T-helper 17 cell (primary cell): ENCODE measurements around the gene SEMA3E. TPM values are rescaled to one million over a fixed set of nuclear protein-coding genes. Genes with fewer than 3 reads are reported as not detected.

Experiments
- ATAC-seq: fragments of 150-1000 bp; cut with Tn5 transposase; 2 replicates; pipeline ENCODE4 v1.10.0; 2021; ENCODE audit warnings: mild to moderate bottlenecking, moderate library complexity
- DNase-seq, 3 donors: peaks; one replicate each; pipeline versions ENCODE4 v3.0.0 to v3.0.0-alpha.2; 2020 to 2021
- H3K9me3 ChIP-seq: one replicate; pipeline ENCODE4 v1.7.0; 2013; ENCODE audit warnings: low read length, mild to moderate bottlenecking; ENCODE audit not compliant: control insufficient read depth, poor library complexity, severe bottlenecking
- H3K27ac Mint-ChIP-seq: one replicate; pipeline ENCODE4 v1.8.0; 2022; ENCODE audit warnings: mild to moderate bottlenecking, moderate library complexity, mixed read lengths
- H3K27me3 Mint-ChIP-seq: one replicate; pipeline ENCODE4 v1.8.0; 2022; ENCODE audit warnings: mixed read lengths
- H3K36me3 Mint-ChIP-seq: one replicate; pipeline ENCODE4 v1.8.0; 2022; ENCODE audit warnings: low read depth, mixed read lengths
- H3K4me1 Mint-ChIP-seq: one replicate; pipeline ENCODE4 v1.8.0; 2022; ENCODE audit warnings: mild to moderate bottlenecking, mixed read lengths
- H3K4me3 Mint-ChIP-seq: one replicate; pipeline ENCODE4 v1.8.0; 2022; ENCODE audit warnings: mild to moderate bottlenecking, moderate library complexity, mixed read lengths
- total RNA-seq, 4 donors: library from RNA in 2 of 4; stranded (reverse) in 2 of 4; gene quantifications; one replicate each; pipeline ENCODE4 v1.2.3 and lab custom pipeline; 2022 to 2026

Gene SEMA3E
- total RNA-seq, 2 donors from 2014 or later = not detected

DNA sequence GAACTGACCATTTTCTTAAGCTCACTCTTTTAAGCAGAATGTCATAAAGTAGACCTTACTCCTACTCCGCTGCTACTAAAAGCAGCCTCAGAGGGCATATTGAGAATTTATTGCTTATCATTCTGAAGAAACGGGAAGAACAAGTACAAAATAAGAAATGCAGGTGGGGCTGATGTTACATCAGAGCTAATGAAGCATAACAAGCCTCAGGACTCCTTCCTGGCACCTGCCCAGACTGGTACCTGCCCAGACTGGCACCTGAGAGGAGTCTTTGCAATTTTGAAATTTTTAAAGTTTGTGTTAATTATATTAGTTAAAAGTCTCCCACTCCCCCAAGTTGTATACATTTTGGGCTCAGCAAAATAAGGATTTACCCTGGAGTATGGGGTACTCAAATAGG lies 162.4 kb downstream of the SEMA3E start:
- ATAC-seq (no peak), DNase-seq (no peak)
- no peak overlapping the region for H3K27ac Mint-ChIP-seq
- no peaks in the 10 kb centered on the region for H3K36me3 Mint-ChIP-seq
- no peak overlapping the region for H3K4me3 Mint-ChIP-seq
- no peaks in the 10 kb centered on the region for H3K9me3 ChIP-seq
- no peaks in the 10 kb centered on the region for H3K27me3 Mint-ChIP-seq
- H3K4me1 Mint-ChIP-seq = no peaks in the 10 kb centered on the region

DNA sequence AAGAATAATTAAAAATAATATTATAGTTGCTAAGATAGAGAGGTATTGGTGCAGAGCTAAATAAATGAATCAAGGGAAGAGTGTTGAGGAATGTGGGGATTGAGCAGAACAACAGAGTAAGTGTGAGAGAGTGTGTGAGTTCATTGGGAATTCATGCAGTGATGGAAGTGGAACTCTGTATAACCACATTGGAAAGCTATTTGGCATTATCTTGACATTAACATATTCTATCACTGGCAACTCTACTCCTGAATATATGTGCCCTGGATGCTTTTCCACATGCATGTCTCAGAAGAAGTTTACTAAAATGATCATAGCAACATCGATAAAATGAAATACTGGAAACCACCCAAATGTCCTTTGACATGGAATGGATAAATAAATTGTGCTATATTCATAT lies 164.1 kb downstream of the SEMA3E start:
- no peak for DNase-seq
- no peak for ATAC-seq
- H3K4me1 Mint-ChIP-seq = no peaks in the 10 kb centered on the region
- H3K27ac Mint-ChIP-seq = no peak overlapping the region
- H3K4me3 Mint-ChIP-seq = no peak overlapping the region
- H3K9me3 ChIP-seq = no peaks in the 10 kb centered on the region
- H3K27me3 Mint-ChIP-seq = no peaks in the 10 kb centered on the region
- H3K36me3 Mint-ChIP-seq = no peaks in the 10 kb centered on the region

DNA sequence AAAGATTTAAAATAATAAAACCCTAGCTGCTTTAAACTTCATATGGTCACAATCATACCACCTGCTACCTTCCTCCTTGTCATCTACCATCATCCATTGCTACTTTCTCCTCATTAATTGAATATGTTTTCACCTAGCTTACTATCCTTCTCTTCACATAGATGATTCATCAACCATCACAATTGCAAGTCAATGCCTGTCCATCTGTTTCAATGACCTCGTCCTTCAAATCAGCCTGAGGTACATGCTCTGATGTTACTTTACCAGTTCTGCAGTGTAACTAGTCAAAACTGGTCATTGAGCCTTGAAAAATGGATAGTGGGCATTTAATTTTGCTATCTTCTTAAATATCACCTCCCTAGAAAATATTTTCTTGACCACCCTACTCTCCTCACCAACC lies 164.7 kb downstream of the SEMA3E start:
- DNase-seq (no peak), ATAC-seq (no peak)
- Mint-ChIP-seq H3K36me3 (no peaks in the 10 kb centered on the region), H3K27me3 (no peaks in the 10 kb centered on the region), H3K4me1 (no peaks in the 10 kb centered on the region), H3K4me3 (no peak overlapping the region), H3K27ac (no peak overlapping the region)
- H3K9me3 ChIP-seq = no peaks in the 10 kb centered on the region

DNA sequence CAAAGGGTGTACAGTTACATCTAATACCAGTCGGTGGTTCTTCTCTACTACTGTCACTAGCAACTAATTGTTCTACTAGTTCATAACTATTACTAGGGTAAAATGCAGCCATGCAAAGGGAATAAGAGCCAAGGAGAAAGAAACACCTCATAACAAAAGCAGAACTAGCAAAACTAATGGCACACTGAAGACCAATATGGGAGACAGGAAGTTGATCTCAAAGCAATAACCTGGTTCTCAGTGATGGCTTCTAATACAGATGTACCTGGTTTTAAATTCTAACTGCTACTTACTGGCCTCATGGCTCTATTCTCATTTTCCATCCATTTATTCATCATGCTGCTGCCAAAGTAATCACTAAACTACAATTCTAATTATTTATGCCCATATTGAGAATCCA lies 170.3 kb downstream of the SEMA3E start:
- Mint-ChIP-seq H3K36me3 (no peaks in the 10 kb centered on the region), H3K4me1 (no peaks in the 10 kb centered on the region), H3K27me3 (no peaks in the 10 kb centered on the region), H3K4me3 (no peak overlapping the region), H3K27ac (no peak overlapping the region)
- H3K9me3 ChIP-seq = no peaks in the 10 kb centered on the region
- ATAC-seq (no peak), DNase-seq (no peak)

DNA sequence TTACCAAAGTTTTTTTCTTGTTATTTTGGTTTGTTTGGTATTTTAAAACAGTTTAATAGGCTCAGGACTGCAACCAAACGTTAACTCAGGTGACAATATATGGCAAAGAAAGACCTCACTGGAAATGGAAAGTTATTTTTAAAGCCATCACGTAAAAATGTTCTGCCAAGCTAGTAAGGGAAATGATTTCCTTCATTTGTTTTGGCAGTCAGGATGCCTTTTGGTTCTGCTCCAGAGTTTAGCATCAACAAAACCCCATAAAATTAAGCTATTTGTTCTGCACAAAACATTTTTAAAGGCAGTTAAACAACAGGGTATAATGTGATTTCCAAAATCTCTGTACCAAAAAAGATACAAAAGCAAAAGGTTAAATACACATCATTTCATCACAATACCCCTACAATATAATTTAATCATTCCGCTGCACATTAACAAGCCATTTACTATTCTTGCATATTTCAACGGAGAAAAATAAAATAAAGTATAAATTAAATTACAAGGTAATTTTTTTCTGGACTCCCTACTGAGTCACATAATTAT lies 172.4 kb downstream of the SEMA3E start:
- DNase-seq (no peak), ATAC-seq (no peak)
- no peaks in the 10 kb centered on the region for H3K36me3 Mint-ChIP-seq
- no peak overlapping the region for H3K4me3 Mint-ChIP-seq
- no peaks in the 10 kb centered on the region for H3K9me3 ChIP-seq
- H3K4me1 Mint-ChIP-seq = no peaks in the 10 kb centered on the region
- no peaks in the 10 kb centered on the region for H3K27me3 Mint-ChIP-seq
- H3K27ac Mint-ChIP-seq = no peak overlapping the region

DNA sequence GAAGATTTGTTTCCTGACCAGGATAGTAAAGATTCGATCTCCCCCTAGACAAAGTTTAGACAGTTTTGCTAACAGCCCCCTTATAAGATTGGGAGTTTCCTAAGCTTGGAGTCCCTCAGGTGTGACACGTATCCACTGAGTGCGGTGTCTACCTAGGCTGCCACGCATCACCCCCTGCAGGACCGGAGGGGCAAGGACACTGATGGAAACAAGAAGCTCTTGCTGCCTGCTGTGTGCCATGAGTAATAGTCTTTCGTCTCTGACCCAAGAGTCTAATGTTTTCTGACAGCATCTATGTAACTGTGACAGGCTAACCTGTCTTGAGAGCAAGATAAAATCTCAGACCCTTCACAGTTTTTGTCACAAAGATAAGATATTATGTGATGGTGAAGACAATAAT lies 173.5 kb downstream of the SEMA3E start:
- no peaks in the 10 kb centered on the region for H3K9me3 ChIP-seq
- no peak for ATAC-seq
- Mint-ChIP-seq H3K36me3 (no peaks in the 10 kb centered on the region), H3K27ac (no peak overlapping the region), H3K4me1 (no peaks in the 10 kb centered on the region), H3K4me3 (no peak overlapping the region), H3K27me3 (no peaks in the 10 kb centered on the region)
- no peak for DNase-seq

DNA sequence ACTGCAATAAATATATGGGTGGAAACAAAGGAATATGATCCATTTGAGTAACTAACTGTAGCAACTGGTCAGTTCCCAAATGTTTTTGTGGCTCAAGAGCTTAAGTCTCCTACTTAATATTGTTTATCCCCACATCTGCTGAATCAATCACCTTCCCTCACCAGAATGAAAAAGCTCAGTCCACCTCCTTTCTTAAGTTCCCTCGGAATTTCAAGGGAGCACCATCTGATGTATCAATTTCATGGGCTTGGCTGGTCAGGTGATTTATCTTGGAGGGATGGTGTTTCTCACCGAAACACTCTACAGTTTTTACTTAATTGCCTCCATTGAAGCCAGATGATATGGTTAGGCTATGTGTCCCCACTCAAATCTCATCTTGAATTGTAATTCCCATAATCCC lies 176.6 kb downstream of the SEMA3E start:
- no peaks in the 10 kb centered on the region for H3K4me1 Mint-ChIP-seq
- no peaks in the 10 kb centered on the region for H3K27me3 Mint-ChIP-seq
- H3K27ac Mint-ChIP-seq = no peak overlapping the region

DNA sequence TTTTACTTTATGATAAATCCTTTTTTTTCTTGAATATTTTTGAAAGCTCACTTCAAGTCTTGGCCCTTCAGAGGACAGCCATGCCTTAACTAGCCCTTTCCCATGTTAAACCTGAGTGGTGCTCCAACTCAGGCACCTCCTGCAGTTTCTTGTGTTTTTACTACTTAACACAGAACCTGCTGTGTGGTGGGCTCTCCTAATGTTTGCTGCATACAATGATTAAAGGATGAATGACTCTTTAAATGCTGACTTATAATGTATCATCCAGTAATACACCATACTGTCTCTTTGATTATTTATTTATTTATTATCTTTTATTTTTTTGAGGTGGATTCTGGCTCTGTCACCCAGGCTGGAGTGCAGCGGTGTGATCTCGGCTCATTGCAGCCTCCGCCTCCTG lies 179.4 kb downstream of the SEMA3E start:
- Mint-ChIP-seq H3K4me1 (no peaks in the 10 kb centered on the region), H3K4me3 (no peak overlapping the region), H3K36me3 (no peaks in the 10 kb centered on the region), H3K27ac (no peak overlapping the region), H3K27me3 (no peaks in the 10 kb centered on the region)
- H3K9me3 ChIP-seq = no peaks in the 10 kb centered on the region
- no peak for ATAC-seq
- DNase-seq = no peak

More for the DNA sequence above, 176.6 kb downstream of the SEMA3E start:
- ATAC-seq (no peak), DNase-seq (no peak)
- Mint-ChIP-seq H3K36me3 (no peaks in the 10 kb centered on the region), H3K4me3 (no peak overlapping the region)
- H3K9me3 ChIP-seq = no peaks in the 10 kb centered on the region

DNA sequence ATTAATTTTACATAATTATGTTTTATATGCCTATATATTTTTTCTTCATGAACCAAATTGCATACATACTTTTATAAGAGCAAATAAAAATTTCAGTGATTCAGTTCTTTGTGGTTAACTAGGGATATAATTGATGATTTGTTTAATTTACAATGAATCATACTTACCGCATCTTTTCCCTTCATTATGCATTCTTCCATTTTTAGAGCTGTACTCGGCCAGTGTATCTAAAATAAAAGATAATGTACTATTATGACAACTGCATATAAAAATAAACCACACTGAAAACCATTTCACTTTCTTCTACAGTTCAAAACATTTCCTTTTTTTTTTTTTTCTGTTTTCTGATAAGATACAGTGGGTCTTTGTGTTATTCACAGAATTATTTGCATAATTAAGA lies 179.9 kb downstream of the SEMA3E start:
- no peaks in the 10 kb centered on the region for H3K9me3 ChIP-seq
- H3K4me1 Mint-ChIP-seq = no peaks in the 10 kb centered on the region
- no peak overlapping the region for H3K4me3 Mint-ChIP-seq
- DNase-seq (no peak), ATAC-seq (no peak)
- no peaks in the 10 kb centered on the region for H3K36me3 Mint-ChIP-seq
- H3K27me3 Mint-ChIP-seq = no peaks in the 10 kb centered on the region
- H3K27ac Mint-ChIP-seq = no peak overlapping the region

DNA sequence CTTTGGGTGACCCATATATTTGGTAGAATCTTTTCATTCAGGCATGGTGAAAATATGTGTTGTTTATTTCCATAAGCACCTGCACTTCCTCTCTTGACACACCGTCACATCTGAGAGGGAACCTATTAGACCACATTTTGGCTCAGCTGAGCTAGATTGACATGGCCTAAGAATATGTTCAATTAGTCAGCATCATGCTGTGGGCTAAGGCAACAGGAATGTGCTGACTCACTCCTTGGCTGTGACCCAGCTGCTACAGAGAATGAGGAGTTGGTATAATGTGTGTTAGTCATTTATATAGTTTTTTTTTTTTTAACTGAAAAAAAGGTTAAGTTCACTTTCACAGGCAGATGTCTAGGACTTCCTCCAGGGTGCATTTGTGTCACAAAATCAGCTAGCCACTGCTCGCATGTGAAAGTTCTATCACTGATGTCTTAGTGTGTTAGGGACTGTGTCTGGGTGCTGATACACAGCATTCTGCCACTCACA lies 180.6 kb downstream of the SEMA3E start:
- ATAC-seq = no peak

DNA sequence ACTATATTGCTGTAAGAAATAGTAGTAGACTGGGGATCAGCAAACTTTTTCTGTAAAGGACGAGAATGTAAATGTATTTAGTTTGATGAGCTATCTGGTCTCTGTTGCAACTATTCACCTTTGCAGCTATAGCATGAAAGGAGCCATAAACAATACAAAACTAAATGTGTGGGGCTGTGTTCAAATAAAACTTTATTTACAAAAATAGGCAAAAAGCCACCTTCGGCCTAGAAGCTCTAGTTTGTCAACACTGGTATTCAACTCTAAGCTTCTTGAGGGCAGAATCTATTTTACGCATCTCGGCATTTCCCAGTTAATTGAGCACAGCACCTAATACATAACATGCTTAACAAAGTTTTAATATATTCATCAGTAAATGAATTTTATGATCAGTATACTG lies 181.4 kb downstream of the SEMA3E start:
- DNase-seq = no peak
- ATAC-seq = no peak
- no peak overlapping the region for H3K4me3 Mint-ChIP-seq

More for the DNA sequence above, 180.6 kb downstream of the SEMA3E start:
- Mint-ChIP-seq H3K27ac (no peak overlapping the region), H3K27me3 (no peaks in the 10 kb centered on the region), H3K4me1 (no peaks in the 10 kb centered on the region), H3K36me3 (no peaks in the 10 kb centered on the region), H3K4me3 (no peak overlapping the region)
- no peaks in the 10 kb centered on the region for H3K9me3 ChIP-seq
- no peak for DNase-seq

DNA sequence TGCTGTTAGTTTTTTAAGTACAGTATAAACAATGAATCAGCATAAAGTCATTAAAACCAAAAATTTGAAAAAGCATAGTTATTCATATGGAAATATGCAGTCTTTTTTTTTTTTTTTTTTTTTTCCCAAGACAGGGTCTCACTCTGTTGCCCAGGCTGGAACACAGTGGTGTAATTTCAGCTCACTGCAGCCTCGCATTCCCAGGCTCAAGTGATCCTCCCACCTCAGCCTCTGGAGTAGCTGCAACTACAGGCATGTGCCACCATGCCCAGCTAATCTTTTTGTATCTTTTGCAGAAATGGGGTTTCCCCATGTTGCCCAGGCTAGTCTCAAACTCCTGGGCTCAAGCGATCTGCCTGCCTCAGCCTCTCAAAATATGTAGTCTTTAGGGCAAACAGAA lies 182.0 kb downstream of the SEMA3E start:
- DNase-seq (no peak), ATAC-seq (no peak)
- Mint-ChIP-seq H3K4me3 (no peak overlapping the region), H3K36me3 (no peaks in the 10 kb centered on the region), H3K27me3 (no peaks in the 10 kb centered on the region), H3K4me1 (no peaks in the 10 kb centered on the region), H3K27ac (no peak overlapping the region)
- no peaks in the 10 kb centered on the region for H3K9me3 ChIP-seq

More for the DNA sequence above, 181.4 kb downstream of the SEMA3E start:
- H3K27me3 Mint-ChIP-seq = no peaks in the 10 kb centered on the region
- no peaks in the 10 kb centered on the region for H3K4me1 Mint-ChIP-seq
- no peaks in the 10 kb centered on the region for H3K9me3 ChIP-seq
- H3K27ac Mint-ChIP-seq = no peak overlapping the region
- H3K36me3 Mint-ChIP-seq = no peaks in the 10 kb centered on the region

DNA sequence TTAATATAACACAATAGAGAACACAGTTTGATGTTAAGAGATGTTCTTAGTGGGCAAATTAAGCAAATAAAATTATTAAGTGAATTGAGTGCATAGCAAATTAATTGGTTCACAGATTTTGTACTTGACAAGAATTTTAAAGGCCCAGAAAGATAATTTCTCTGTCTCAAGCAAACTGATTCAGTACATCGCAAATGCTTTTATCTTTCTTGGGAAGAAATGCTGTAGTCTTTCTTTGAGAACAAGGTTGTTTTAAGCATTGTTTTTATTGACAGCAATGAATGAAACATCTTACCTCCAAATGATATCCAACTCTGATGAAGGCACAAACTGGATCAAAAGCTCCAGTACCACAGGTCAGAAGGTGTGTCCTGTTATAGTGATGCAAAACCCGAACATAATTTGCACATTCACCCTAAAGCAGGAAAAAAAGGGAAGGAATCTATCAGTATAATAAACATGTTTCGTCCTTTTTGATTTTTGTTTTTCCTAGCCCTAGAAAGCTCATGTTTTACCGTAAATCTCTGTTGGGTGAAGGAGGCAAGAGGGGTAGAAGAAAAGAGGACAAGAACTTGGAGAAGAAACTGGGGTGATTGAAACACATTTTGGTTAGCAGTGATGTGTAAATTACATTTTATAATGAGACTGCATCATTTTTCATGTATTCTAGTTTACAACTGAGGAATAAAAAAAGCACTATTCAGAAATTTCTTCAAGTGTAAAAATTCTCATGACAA lies 182.6 kb downstream of the SEMA3E start:
- Mint-ChIP-seq H3K4me3 (no peak overlapping the region), H3K27me3 (no peaks in the 10 kb centered on the region), H3K4me1 (no peaks in the 10 kb centered on the region), H3K27ac (no peak overlapping the region), H3K36me3 (no peaks in the 10 kb centered on the region)
- no peak for ATAC-seq
- H3K9me3 ChIP-seq = no peaks in the 10 kb centered on the region
- no peak for DNase-seq

DNA sequence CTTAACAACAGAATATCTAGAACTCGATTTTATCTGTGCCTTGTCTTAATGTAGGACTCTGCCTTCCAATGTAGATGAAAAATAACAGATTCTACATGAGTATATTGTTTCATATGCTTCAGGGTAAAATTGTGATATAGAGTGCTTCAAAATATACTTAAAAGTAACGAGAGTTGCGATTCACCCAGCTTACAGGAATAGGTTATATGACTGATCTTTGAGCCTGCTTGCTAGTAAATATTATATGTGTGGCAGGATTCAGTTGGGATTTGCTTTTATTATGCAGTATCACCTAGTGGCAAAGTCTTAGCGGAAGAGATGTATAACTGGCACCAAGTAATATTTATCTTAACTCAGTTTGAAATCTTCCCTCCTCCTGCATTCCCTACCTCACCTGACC lies 183.3 kb downstream of the SEMA3E start:
- no peaks in the 10 kb centered on the region for H3K27me3 Mint-ChIP-seq
- no peaks in the 10 kb centered on the region for H3K36me3 Mint-ChIP-seq
- no peaks in the 10 kb centered on the region for H3K4me1 Mint-ChIP-seq
- no peak overlapping the region for H3K4me3 Mint-ChIP-seq
- no peak for DNase-seq
- no peaks in the 10 kb centered on the region for H3K9me3 ChIP-seq
- ATAC-seq = no peak
- no peak overlapping the region for H3K27ac Mint-ChIP-seq
